ENCODE measurements around the gene ARHGAP26.

The ARHGAP26 gene

GRCh38 chr5:142785206-142785605, 15.0 kb downstream of the ARHGAP26 start:
- DNase-seq = no peak

DNA sequence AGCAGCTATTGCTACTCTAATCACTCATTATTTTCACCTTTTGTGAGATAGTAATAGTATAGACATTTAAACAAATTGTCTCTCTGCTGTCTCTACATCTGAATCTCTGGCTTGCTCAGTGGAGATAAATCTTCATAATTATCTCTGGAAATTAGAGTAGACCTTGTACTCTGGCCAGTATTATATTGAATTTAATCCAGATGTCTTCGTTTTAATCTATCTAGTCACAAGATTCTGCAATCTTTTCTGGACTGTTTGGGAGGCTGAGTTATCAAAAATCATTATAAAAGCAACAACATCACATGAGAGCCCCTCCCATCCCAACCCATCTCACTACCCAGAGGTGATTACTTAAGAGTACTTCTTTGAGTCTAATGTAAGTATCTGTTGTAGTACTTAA, 19.0 kb downstream of the ARHGAP26 start:
- DNase-seq = no peak

DNA sequence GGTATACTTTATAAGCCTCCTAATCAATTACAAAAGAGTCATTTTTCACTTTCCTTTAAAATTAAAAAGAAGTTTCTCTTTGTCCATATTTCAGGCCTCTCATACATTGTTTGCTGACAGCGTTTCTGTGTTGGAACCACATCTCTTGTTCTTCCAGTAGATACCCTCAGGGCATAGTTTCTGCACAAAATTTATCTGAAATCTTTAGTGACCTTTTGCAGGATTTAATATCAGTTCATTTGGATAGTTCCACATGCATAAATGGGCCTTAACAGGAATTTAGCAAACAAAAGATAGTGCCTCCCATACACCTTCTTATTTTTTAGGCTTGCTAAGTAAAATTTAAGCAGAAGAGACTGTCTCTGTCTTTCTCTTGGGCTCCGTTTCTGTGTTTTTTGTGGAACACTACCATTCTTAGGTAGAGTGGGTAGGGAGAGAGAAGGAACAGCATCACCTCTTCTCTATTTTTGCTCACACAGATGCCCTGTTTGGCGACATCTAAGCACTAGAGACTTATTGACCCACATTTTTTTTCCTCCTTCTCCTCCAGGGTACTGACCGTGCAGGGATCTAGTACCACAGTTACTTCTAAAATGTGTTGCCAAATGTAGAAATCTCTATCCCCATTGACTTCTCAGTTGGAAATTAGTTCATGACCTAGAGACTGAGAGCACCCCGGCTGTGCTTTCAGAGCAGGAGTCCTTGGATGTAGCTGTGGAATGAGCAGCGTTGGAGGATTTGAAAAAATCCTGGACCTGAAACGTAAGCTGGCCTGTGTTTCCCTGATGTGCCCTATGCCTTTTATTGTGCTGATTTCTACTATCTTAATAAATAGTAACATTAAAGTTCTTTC, 22.1 kb downstream of the ARHGAP26 start:
- no peak for DNase-seq

DNA sequence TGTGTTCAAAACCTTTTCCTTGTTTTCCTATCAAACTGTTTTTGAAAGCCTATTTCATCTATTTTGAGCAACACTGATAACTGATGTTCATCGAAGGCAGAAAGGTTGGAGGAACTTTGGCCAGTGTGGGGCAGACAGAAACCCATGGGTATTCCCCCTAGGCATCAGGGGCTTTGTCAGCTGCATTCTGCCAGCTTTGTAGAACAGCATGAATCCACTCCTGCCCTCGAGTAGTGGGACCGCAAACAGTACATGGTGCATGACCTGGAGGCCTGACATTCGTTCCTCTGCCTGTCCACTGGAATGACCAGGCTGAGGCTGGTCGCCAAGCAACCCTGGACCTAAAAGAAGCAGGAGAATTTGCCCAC, 22.7 kb downstream of the ARHGAP26 start:
- no peak for DNase-seq

- DNase-seq = no peak
These were observed 24.4 kb downstream of the ARHGAP26 start for GRCh38 chr5:142794537-142794936.

- DNase-seq = no peak
These were observed 25.1 kb downstream of the ARHGAP26 start for GRCh38 chr5:142795251-142795650.

- DNase-seq = no peak
These were observed 26.4 kb downstream of the ARHGAP26 start for GRCh38 chr5:142796492-142797109.

- no peak for DNase-seq
These were observed 27.2 kb downstream of the ARHGAP26 start for GRCh38 chr5:142797420-142797819.

GRCh38 chr5:142798099-142798770, 28.1 kb downstream of the ARHGAP26 start:
- no peak for DNase-seq

- peak; percentile 31 for DNase-seq
These were observed 30.8 kb downstream of the ARHGAP26 start for GRCh38 chr5:142800776-142801494.

- no peak for DNase-seq
These were observed 31.3 kb downstream of the ARHGAP26 start for GRCh38 chr5:142801495-142801871.

DNA sequence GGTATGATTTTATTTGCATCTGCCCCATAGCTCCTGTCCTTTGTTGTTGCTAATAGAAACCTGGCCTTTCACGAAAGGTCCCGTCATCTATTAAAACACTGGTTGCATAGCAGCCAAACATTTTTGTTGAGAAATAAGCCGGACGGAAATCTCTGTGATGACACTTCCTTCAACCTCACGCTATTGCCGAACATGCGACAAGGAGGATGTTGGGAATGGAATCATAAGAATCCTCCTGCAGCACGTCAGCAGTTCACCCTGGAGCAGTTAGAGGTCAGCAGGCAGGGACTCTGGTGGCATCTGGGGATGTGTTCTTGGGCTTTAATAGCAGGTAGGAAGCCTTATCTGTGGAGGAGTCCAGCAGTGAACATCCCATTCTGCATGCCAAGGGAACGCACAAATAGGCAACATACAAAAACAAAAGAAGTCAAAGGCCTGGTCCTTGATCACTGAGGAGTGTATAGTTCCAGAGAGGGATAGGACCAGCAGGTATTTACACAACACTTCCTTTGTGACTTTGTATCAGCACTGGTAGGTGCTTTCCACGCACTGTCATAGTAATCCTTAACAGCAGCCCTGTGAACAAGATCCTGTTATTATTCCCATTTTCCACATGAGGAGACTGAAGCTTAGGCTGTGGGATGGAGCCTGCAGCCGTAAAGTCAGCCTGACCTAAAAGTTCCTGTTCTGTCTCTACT, 33.4 kb downstream of the ARHGAP26 start:
- no peak for DNase-seq

- no peak for DNase-seq
These were observed 35.2 kb downstream of the ARHGAP26 start for GRCh38 chr5:142805339-142805738.

- peak; percentile 1 for DNase-seq
These were observed 36.7 kb downstream of the ARHGAP26 start for GRCh38 chr5:142806841-142807267.

DNA sequence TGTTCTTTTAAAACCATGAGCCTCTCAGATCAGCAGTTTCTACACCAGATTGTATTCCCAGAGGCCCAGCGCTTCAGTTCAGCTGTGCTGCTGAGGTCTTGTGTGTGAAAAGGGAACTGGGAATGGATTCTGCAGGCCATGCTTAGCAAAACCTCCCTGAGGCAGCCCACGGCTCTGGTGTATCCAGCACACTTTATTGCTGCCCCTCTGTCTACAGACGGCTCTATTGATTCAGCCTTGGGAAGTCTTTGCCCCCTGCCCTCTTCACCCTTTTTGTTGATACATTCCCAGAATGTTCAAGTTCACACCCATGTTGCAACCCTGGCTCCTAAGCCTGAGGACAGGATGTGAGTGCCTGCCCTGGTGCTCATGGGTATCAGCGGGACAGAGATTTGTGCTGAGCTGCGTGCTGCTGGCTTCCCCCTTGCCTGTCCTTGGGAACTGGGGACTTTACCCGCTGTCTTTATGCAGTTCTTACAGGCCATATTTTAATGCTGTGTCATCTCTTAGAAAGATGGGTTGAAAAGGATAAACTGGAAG, 37.3 kb downstream of the ARHGAP26 start:
- no peak for DNase-seq

DNA sequence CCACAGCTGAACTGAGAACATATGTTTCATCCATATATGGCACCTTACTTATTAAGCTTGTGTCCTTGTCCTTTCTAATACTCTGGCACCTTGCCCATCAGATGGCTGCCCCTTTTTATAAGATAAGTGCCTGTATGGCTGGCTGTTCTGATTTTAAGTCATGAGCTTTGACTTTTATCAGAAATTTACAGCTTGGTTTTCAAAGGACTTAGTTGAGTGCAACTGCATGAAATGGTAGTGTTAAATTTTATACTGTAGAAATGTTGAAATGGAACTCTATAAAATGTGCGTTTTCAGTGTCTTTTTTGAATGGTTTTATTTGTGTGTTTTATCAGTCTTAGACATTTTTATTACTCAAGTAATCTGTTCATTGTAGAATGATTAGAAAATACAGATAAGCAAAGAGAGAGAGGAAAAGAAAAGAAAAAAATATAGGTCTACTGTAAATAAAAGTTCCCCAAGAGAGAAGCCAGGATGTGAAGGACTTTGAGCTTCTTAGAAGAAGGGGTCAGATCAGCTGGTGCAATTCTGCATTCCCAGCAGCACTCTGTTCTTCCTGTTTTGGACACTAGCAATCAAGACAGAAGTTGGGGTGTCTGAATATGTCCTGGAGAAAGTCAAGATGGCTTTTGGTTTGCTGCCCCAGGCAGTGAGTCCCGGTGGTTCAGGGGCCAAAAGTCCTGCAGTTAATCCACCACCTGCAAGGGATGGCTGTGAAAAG, 38.9 kb downstream of the ARHGAP26 start:
- DNase-seq = peak; percentile 56

DNA sequence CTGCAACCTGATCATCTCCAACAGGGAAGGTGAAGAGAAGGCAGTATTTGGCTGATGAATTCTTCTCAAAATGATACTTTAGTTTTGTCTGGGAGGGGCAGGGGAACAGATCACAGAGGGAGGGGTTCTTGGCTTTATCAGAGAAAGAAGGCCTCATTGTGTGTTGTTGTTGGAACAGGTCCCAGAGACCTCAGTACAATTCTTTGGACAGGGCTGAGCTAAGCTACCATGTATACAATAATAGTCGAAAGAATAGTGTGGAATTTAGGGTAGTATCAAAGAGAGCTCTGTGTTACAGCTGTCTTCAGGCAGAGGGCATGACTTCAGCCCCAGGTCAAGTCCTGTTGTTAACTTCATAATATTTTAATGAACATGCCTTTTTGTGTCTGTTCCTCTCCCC, 39.9 kb downstream of the ARHGAP26 start:
- DNase-seq = no peak

DNA sequence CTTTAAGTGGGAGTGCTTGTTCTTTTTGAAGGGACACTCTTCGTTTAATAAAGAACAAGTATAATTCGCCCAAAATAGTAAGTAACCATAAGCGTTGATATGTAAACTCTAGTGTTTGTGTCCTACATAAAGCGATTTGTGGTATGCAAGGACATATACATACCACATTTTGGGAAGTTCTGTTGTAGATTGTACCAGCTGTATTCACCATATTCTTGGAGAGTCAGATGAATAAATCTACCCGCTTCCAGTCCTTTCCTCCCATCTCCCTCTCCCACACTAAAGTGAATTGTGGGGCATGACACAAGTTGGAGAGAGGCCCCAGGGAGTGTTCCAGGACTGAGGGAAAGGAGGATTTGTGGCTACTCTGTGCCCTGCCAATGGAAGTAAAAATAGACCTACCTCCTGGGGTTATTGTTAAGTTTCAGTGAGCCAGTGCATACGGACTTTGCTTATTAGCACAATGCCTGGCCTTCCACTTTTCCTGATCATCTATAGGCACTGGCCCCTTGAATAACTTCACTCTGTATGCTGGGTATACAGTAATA, 40.6 kb downstream of the ARHGAP26 start:
- DNase-seq = no peak

DNA sequence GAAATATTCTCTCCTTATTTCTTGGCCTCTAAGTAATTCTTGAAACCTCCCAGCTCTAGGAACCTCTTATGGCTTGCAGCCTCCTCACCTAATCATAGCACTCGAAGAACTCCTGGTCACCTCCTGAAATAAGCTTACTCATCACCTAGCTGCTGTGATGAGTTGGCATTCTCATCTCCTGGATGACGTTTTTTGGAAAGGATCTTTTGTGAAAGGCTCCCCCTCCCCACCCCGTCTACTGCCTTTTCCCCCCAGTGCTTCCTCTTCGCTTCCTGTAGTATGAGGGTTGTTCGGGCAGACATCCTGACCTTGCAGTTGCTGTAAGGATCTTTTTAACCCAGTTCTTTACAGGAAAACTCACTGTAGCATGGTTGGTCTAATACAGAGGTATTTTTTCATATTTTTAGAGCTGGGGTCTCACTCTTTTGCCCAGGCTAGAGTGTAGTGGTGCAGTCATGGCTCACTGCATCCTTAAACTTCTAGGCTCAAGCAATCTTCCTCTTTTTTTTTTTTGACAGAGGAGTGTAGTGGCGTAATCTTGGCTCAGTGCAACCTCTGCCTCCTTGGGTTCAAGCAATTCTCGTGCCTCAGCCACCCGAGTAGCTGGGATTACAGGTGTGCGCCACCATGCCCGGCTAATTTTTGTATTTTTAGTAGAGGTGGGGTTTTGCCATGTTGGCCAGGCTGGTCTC, 41.8 kb downstream of the ARHGAP26 start:
- DNase-seq = no peak

GRCh38 chr5:142813220-142813619, 43.0 kb downstream of the ARHGAP26 start:
- DNase-seq = no peak

DNA sequence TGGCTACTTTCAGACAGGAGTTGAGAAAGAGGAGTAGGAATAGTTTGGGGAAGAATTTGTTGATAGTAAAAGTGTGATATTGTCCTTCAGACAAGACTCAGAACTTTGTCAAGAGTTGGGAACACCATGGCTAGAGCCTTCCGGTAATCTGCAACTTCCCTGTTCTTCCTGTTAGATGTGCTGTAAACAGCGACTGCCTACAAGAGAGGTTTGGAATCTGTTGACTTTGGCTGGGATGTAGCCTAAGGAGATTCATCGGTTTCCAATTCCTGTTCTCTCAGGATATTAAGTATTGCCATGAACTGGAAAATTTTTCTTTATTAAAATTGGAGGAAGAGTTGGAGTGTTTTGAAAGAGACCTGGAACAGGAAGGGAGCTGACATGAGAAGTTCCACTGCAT, 43.9 kb downstream of the ARHGAP26 start:
- no peak for DNase-seq
